Transverse colon (tissue), 4 donors: ENCODE measurements around the gene GDPD3. TPM values are rescaled to one million over a fixed set of nuclear protein-coding genes. Genes with fewer than 3 reads are reported as not detected.

ENCODE experiments used
- DNase-seq: peaks from one replicate; pipeline ENCODE4 v3.0.0-alpha.2; 2019
- H3K27ac ChIP-seq, 4 donors: fragments of 200-600 bp; sonication (generic); 2 replicates each; pipeline ENCODE4 v1.5.1; 2016 to 2018; ENCODE audit warnings: inconsistent platforms in 4 of 4
- H3K27me3 ChIP-seq: fragments of 200-600 bp; sonication (generic); 2 replicates; pipeline ENCODE4 v1.5.1; 2017; ENCODE audit warnings: inconsistent platforms
- H3K36me3 ChIP-seq, 4 donors: fragments of 200-600 bp; sonication (generic); 2 replicates each; pipeline ENCODE4 v1.5.1; 2017 to 2019; ENCODE audit warnings: inconsistent platforms in 4 of 4
- H3K4me1 ChIP-seq, 4 donors: fragments of 200-600 bp; sonication (generic); 2 replicates each; pipeline ENCODE4 v1.5.1; 2017 to 2020; ENCODE audit warnings: inconsistent platforms in 4 of 4
- H3K4me3 ChIP-seq, 4 donors: fragments of 200-600 bp; sonication (generic); 1 replicate in 1 of 4; 2 replicates in 3 of 4; pipeline versions ENCODE4 v1.5.1 to v1.6.1; 2017 to 2019; ENCODE audit warnings: inconsistent platforms in 4 of 4
- H3K9me3 ChIP-seq, 2 donors: fragments of 200-600 bp; sonication (generic); 2 replicates each; pipeline ENCODE4 v1.5.1; 2017 to 2019; ENCODE audit warnings: inconsistent platforms in 2 of 2
- EP300 ChIP-seq: sonication (generic); formaldehyde crosslinking; IDR thresholded peaks from one replicate; pipeline ENCODE4 v1.6.1; 2017; ENCODE audit warnings: antibody characterized with exemption, low read depth
- POLR2A ChIP-seq: fragments of 450-650 bp; IDR thresholded peaks from one replicate; pipeline ENCODE4 v1.6.1; 2016; ENCODE audit warnings: antibody characterized with exemption, mild to moderate bottlenecking, moderate library complexity
- POLR2AphosphoS5 ChIP-seq, 3 donors: sonication (generic); formaldehyde crosslinking; IDR thresholded peaks; one replicate each; pipeline ENCODE4 v1.6.1; 2016; ENCODE audit warnings: antibody characterized with exemption in 3 of 3
- WGBS, 2 donors: methylation state at CpG; one replicate each; pipeline ENCODE4 v1.1.5; 2018; ENCODE audit warnings: low coverage in 1 of 2; 5-methylcytosine and 5-hydroxymethylcytosine counted together
- in situ Hi-C, 4 donors: fragments of 200-750 bp; cut with MboI; loops; one replicate each; pipeline versions ENCODE4 v1.15.0 to v1.15.1; 2017; ENCODE audit warnings: low sequenced_read_pairs in 3 of 4, low pct_ligation_motif_present in 1 of 4, low pct_unique_long_range_greater_than_20kb in 1 of 4
- intact Hi-C: fragments of 100-400 bp; cut with DNase I; formaldehyde crosslinking; loops from one replicate; pipeline ENCODE4 v1.15.1; 2023; ENCODE audit warnings: low total_unique reads
- total RNA-seq, 4 donors: library from RNA; depleted of rRNA; stranded (reverse); fragments of >200 nt; gene quantifications; one replicate each; pipeline ENCODE4 v1.1.0, GENCODE V29; 2016
- TF ChIP-seq, protein P1 (sequence below), 5 experiments: fragments of 200-600 bp in 3 of 5; fragments of 450-650 bp in 2 of 5; sonication (generic) in 3 of 5; IDR thresholded peaks; 1 replicate in 2 of 5; 2 replicates in 3 of 5; pipeline ENCODE4 v1.5.1; 2016 to 2017; ENCODE audit warnings: antibody characterized with exemption in 5 of 5, inconsistent platforms in 3 of 5, mild to moderate bottlenecking in 2 of 5, moderate library complexity in 1 of 5

Gene GDPD3
- total RNA-seq, 4 donors from 2014 or later, result 9.4 to 33.3 (median 30.4) TPM

DNA sequence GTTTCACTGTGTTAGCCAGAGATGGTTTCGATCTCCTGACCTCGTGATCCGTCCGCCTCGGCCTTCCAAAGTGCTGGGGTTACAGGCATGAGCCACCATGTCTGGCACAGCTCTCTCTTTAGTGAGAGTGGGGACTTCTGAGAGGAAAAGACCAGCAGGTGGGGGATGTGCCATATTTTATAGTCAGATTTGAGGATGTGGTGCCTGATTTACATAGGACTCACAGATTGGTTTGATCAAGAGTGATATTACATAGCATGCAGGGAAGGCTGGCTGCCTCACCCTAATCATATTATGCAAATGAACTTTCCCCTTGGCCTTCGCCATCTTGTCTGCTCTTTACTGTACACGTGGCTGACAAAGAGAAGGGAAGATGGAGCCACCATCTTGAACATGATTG is 37.8 kb upstream of the GDPD3 start:
- TF ChIP-seq, protein P1, sequence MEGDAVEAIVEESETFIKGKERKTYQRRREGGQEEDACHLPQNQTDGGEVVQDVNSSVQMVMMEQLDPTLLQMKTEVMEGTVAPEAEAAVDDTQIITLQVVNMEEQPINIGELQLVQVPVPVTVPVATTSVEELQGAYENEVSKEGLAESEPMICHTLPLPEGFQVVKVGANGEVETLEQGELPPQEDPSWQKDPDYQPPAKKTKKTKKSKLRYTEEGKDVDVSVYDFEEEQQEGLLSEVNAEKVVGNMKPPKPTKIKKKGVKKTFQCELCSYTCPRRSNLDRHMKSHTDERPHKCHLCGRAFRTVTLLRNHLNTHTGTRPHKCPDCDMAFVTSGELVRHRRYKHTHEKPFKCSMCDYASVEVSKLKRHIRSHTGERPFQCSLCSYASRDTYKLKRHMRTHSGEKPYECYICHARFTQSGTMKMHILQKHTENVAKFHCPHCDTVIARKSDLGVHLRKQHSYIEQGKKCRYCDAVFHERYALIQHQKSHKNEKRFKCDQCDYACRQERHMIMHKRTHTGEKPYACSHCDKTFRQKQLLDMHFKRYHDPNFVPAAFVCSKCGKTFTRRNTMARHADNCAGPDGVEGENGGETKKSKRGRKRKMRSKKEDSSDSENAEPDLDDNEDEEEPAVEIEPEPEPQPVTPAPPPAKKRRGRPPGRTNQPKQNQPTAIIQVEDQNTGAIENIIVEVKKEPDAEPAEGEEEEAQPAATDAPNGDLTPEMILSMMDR (IDR thresholded peaks at IDR 0.05), result no peak
- TF ChIP-seq POLR2A, result no peak
- TF ChIP-seq EP300, result no peak
- TF ChIP-seq POLR2AphosphoS5 (IDR thresholded peaks at IDR 0.05), result no peak
- intact Hi-C loops, result no loop called here
- no peak for DNase-seq
- no peaks in the 10 kb centered on the region for H3K27me3 ChIP-seq
- no peaks in the 10 kb centered on the region for H3K36me3 ChIP-seq
- in situ Hi-C loops, result loop anchor here in 1 of 4 donors (25.0 kb wide), 1 partner anchor 489 kb away; the partner anchor contains the start of gene SPN
- no peak overlapping the region for H3K4me3 ChIP-seq
- H3K27ac ChIP-seq, result no peak overlapping the region
- 57 to 88% methylated on average over 2 to 7 of the region's 7 CpGs for WGBS, 2 donors
- no peaks in the 10 kb centered on the region for H3K4me1 ChIP-seq
- H3K9me3 ChIP-seq, result peaks cover 9 to 13% of the 10 kb centered on the region in 2 donors

DNA sequence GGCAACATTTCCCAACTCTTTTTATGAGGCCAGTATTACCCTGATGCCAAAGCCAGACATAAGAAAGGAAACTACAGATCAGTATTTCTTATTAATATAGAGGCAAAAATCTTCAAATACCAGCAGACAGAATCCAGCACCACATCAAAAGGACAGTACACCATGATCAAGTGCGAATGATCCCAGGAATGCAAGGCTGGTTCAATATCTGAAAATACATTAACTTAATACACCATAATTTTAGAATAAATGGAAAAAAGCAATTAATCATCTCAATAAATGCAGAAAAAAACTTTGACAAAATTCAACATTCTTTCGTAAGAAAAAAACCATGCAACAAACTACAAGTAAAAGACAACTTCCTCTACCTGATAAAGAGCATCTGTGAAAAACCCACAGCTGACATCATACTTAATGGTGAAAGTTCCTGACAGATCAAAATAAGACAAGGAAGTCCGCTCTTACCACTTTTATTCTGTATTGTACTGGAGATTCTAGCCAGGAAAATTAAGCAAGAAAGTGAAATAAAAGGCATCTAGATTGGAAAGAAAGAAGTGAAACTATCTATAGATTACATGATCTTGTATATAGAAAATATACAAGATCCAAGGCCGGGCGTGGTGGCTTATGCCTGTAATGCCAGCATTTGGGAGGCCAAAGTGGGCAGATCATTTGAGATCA is 36.1 kb upstream of the GDPD3 start:
- TF ChIP-seq, protein P1 (IDR thresholded peaks at IDR 0.05), result no peak
- no peak for TF ChIP-seq EP300
- TF ChIP-seq POLR2A, result no peak
- no peak for TF ChIP-seq POLR2AphosphoS5 (IDR thresholded peaks at IDR 0.05)
- in situ Hi-C loops (no loop called here), intact Hi-C loops (no loop called here)
- Histone ChIP-seq H3K36me3 (no peaks in the 10 kb centered on the region), H3K9me3 (peaks cover 9 to 13% of the 10 kb centered on the region in 2 donors), H3K27ac (no peak overlapping the region), H3K27me3 (no peaks in the 10 kb centered on the region), H3K4me3 (no peak overlapping the region), H3K4me1 (no peaks in the 10 kb centered on the region)
- 86 to 88% methylated on average over 5 of the region's 5 CpGs for WGBS, 2 donors
- DNase-seq, result no peak

DNA sequence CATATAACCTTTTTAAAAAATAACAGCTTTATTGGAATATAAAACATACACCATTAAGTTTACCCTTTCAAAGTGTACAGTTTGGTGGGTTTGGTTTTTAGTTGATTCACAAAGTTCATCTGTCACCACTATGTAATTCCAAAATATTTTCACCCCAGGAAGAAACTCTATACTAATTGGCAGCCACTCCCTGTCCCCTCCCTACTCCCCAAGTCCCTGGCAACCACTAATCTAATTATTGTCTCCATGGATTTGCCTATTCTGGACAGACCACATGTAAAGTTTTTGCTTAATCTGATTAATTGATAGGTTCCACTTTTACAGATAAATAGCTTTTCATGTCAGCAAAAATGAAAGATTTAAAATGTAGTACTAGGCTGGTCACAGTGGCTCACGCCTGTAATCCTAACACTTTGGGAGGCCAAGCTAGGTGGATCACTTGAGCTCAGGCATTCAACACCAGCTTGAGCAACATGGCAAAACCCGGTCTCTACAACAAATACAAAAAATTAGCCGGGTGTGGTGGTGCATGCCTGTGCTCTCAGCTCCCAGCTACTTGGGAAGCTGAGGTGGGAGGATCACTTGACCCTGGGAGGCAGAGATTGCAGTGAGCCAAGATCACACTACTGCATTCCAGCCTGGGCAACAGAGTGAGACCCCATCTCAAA is 34.6 kb upstream of the GDPD3 start:
- H3K27me3 ChIP-seq, result no peaks in the 10 kb centered on the region
- H3K27ac ChIP-seq, result no peak overlapping the region
- no peaks in the 10 kb centered on the region for H3K36me3 ChIP-seq
- no peaks in the 10 kb centered on the region for H3K4me1 ChIP-seq
- H3K4me3 ChIP-seq, result no peak overlapping the region
- TF ChIP-seq, protein P1 (IDR thresholded peaks at IDR 0.05), result no peak
- TF ChIP-seq EP300 (no peak), POLR2A (no peak), POLR2AphosphoS5 (IDR thresholded peaks at IDR 0.05) (no peak)
- WGBS, 2 donors, result 91 to 100% methylated on average over 1 to 3 of the region's 3 CpGs
- DNase-seq, result no peak
- intact Hi-C loops (no loop called here), in situ Hi-C loops (no loop called here)
- H3K9me3 ChIP-seq, result peaks cover 9 to 13% of the 10 kb centered on the region in 2 donors

DNA sequence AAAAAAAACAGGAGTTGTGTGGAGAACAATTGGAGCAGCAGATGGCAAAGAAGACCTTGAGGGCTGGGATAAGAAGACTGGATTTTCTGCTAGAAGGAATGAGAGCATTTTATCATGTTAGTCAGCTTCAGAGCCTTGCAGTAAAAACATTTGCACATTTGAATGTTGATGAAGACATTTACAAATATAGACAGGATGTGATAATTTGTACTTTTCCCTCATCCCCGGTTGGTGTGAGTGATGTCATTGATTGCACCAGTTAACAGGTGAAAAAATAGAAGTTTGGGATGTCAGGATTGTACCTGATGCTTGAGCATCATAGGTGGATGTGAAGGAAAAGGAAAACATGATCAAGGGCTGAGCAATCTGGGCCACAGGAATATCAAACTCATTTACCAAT is 32.3 kb upstream of the GDPD3 start:
- DNase-seq, result no peak
- intact Hi-C loops (no loop called here), in situ Hi-C loops (no loop called here)
- H3K36me3 ChIP-seq, result no peaks in the 10 kb centered on the region
- WGBS, 2 donors, result 39 to 80% methylated on average over 1 of the region's 1 CpG
- H3K4me1 ChIP-seq, result peaks cover 0 to 3% (median 1%) of the 10 kb centered on the region in 4 donors
- H3K4me3 ChIP-seq, result no peak overlapping the region
- peaks cover 9 to 13% of the 10 kb centered on the region in 2 donors for H3K9me3 ChIP-seq
- TF ChIP-seq POLR2A (no peak), EP300 (no peak), POLR2AphosphoS5 (IDR thresholded peaks at IDR 0.05) (no peak)
- TF ChIP-seq, protein P1 (IDR thresholded peaks at IDR 0.05), result no peak
- H3K27me3 ChIP-seq, result no peaks in the 10 kb centered on the region
- no peak overlapping the region for H3K27ac ChIP-seq
